GM23338 (cell line): ENCODE measurements around the gene NWD2.

Experiments used
- EZH2 ChIP-seq: fragments of 200-600 bp; sonication (generic); IDR thresholded peaks from one replicate; pipeline ENCODE4 v1.8.0; 2017; ENCODE audit warnings: antibody characterized with exemption, mild to moderate bottlenecking, low read depth; ENCODE audit not compliant: unreplicated experiment
- JUNB ChIP-seq: IDR thresholded peaks from one replicate; pipeline ENCODE4 v1.6.1; 2016; ENCODE audit warnings: antibody characterized with exemption; ENCODE audit not compliant: unreplicated experiment
- POLR2AphosphoS5 ChIP-seq: IDR thresholded peaks from 2 replicates; pipeline ENCODE4 v1.6.1; 2016; ENCODE audit warnings: antibody characterized with exemption, low read depth
- TF ChIP-seq, protein P1 (sequence below), 2 experiments: fragments of 200-600 bp in 1 of 2; sonication (generic) in 1 of 2; conservative IDR thresholded peaks; 2 replicates each; pipeline versions ENCODE4 v1.5.1 to v1.6.1; 2016 to 2017; ENCODE audit warnings: antibody characterized with exemption in 2 of 2, low read depth in 2 of 2, mild to moderate bottlenecking in 2 of 2, moderate library complexity in 1 of 2

DNA sequence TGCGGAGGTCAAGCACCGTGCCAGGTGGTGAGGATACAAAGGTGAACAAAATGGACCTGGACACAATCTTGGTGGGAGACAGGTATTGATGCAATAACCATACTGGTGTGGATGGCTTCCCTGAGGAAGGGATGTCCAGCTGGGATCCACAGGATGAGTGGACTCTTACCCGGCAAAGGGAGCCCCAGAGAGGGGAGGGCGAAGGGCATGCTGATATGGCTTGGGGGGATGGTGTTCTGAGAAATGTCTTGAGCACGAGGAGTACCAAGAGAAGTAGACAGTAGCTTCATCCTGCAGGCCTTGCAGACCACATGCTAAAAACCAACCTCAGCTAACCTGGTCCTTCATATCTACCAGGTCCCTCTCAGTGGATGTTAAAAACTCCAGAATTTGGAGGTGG lies 220.8 kb downstream of the NWD2 start:
- TF ChIP-seq, protein P1, sequence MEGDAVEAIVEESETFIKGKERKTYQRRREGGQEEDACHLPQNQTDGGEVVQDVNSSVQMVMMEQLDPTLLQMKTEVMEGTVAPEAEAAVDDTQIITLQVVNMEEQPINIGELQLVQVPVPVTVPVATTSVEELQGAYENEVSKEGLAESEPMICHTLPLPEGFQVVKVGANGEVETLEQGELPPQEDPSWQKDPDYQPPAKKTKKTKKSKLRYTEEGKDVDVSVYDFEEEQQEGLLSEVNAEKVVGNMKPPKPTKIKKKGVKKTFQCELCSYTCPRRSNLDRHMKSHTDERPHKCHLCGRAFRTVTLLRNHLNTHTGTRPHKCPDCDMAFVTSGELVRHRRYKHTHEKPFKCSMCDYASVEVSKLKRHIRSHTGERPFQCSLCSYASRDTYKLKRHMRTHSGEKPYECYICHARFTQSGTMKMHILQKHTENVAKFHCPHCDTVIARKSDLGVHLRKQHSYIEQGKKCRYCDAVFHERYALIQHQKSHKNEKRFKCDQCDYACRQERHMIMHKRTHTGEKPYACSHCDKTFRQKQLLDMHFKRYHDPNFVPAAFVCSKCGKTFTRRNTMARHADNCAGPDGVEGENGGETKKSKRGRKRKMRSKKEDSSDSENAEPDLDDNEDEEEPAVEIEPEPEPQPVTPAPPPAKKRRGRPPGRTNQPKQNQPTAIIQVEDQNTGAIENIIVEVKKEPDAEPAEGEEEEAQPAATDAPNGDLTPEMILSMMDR (conservative IDR thresholded peaks at IDR 0.05; ENCODE audit: low read depth in 2 of 2): no peak
- TF ChIP-seq EZH2: no peak
- TF ChIP-seq POLR2AphosphoS5: no peak
- no peak for TF ChIP-seq JUNB
